Stimulated activated CD4-positive, alpha-beta T cell treated with anti-CD3 and anti-CD28 coated beads, Interleukin-4, amount 100 ng/mL, for 1 hour (primary cell): ENCODE data around the gene SRPK2.

ENCODE experiments used
- DNase-seq: peaks from one replicate; pipeline ENCODE4 v3.0.0-alpha.2; 2020

The SRPK2 gene

DNA sequence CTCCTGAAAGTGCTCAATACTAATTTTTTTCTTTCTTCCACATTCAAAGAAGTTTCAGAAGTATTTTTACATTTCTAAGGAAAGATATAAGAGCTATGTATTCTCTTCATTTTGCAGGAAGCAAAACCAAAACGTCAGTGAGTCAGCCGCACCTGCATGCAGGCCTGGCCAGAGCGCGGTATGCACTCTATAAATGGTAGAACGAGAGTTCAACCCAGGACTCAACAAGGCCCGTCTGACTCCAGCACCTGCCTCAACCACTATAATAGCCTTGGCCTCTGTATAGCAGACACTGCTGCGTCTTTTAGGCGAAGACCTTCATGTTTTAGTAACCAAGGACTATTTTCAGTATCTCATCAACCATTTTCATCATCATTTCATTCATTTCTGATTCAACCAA, 261.5 kb downstream of the SRPK2 start:
- no peak for DNase-seq

DNA sequence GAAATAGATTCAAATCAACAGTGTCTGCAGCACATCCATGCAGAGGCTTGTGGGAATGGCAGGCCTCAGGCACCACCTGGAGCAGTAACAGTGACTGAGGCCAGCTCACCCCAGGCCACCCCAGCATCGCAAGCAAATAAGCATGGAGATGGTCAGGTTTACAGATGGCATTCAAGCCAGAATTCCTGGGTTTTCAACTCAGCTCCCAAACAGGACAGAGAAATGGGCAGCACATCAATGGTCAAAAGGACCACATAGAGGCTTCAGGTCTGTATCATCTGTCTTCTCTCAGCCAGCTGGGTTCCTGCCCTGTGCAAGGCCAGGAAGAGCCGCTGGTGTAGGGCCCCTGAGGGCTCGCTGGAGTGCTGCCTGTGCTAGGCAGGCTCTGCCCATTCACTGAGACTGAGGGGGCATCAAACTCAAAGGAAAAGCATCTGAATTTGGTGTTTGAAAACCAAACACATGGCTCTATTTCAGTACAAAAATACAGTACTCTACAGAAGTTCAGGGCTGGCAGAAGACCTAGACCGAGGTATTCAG, 262.2 kb downstream of the SRPK2 start:
- no peak for DNase-seq

DNA sequence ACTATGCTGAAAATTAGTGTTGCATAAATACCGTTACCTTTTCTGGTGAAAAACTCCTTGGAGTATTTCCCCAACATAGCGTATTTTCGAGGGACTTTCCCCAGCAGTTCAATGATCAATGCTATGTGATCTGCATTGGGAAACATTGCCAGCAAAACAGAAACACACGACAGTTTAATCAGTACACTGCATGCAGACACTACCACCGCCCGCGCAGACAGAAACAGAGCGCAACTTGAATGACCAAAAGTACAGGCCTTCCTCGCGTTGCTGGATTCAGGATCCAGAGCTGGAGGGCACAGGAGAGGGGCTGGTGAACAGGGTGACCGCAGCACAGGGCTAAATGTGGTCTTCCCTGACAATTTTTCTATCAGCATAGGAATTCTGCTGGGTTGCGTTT, 263.0 kb downstream of the SRPK2 start:
- no peak for DNase-seq

DNA sequence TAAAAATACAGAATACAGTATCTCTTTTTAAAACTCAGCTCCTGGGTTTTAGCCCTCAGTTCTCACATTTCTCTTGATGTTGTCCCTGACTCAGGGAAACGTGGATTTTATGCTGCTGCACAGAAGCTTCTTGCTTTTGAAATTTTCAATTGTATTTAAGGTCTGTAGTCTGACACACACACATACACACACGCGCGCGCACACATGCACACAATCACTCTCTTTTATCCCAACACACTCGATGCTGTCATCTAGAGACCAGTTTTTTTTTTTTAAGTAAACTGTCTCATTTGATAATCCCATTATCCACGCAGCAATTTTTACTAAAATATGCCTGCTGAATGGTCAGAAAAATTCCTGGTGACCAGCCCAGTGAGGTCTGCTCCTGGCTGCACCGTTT, 266.1 kb downstream of the SRPK2 start:
- no peak for DNase-seq

DNA sequence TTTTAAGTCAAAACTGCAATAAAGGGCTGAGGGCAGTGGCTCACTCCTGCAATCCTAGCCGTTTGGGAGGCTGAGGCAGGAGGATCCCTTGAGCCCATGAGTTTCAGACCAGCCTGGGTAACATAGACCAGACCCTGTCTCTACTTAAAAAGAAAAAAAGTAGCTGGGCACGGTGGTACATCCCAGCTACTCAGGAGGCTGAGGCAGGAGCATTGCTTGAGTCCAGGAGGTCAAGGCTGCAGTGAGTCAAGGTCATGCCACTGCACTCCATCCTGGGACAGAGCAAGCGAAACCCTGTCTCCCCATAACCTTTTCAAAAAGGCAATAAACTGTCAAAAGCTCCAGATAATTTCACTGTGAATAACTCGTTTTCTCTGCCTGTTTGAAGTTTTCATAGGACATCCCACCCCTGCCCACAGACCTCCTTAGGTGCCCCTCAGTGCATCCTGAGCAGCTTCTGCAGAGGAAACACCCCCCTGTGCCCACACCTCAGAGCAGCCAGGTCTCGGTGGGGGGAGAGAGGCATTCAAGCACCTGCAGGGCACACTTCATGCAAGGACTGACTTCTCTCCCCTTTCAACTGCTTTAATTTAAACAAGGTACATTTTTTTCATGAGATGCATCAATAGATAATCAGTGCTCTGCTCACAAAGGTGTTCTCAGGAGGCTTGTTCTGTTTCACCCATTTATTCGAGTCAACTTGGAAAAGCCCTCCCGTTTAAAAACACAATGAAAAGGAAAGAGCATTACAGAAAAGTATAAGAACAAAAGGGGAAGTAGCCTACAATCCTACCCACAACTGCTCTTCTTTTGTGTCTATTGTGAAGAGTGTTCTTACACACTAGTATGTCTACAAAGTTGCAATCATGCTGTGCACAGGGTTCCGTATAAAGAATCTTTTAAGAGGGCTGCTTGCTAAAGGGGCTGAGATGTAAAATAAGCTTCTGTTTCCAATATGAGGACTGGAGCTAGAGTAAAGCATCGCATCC, 269.8 kb downstream of the SRPK2 start:
- no peak for DNase-seq

DNA sequence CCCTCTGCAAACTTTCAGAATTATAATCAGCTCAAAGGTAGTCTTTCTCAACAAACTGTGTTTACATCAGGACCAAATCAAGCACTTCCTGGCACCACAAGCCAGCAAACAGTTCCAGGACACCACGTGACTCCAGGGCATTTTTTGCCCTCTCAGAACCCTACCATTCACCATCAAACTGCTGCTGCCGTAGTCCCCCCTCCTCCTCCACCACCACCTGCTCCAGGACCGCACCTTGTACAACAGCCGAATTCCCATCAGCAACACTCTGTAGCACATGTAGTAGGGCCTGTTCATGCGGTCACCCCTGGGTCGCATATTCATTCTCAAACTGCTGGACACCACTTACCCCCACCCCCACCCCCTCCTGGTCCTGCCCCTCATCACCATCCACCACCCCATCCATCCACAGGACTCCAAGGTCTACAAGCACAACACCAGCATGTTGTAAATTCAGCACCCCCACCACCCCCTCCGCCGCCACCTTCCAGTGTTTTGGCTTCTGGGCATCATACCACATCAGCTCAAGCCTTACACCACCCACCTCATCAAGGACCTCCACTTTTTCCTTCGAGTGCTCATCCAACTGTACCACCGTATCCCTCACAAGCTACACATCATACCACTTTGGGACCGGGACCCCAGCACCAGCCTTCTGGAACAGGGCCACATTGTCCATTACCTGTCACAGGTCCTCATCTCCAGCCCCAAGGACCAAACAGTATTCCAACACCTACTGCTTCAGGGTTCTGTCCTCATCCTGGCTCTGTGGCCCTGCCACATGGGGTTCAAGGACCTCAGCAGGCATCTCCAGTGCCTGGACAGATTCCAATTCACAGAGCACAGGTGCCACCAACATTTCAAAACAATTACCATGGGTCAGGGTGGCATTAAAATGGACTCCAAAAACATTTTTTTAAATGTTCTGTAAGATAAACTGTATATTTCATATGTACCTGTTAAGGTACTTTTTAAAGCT, 276.0 kb downstream of the SRPK2 start:
- no peak for DNase-seq

DNA sequence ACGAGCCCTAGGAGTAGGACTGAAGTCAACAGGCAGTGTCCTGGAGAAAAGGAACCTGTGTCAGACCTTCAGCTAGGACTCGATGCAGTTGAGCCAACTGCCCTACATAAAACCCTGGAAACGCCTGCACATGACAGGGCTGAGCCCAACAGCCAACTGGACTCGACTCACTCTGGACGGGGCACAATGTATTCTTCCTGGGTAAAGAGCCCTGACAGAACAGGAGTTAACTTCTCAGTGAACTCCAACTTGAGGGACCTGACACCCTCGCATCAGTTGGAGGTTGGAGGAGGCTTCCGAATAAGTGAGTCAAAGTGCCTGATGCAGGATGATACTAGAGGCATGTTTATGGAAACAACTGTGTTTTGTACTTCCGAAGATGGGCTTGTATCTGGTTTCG, 281.3 kb downstream of the SRPK2 start:
- no peak for DNase-seq

DNA sequence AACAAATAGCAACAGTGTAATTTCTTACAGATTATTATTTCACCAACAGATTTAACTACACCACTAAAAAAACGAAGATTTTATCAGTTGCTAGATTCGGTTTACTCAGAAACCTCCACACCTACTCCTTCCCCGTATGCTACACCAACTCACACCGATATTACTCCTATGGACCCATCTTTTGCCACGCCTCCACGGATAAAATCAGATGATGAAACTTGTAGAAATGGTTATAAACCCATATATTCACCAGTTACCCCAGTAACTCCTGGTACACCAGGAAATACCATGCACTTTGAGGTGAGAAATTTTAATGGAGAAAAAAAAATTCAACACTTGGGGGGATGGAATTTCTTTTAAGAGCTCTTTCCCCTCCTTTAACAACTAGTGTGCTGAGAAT, 282.2 kb downstream of the SRPK2 start:
- no peak for DNase-seq

DNA sequence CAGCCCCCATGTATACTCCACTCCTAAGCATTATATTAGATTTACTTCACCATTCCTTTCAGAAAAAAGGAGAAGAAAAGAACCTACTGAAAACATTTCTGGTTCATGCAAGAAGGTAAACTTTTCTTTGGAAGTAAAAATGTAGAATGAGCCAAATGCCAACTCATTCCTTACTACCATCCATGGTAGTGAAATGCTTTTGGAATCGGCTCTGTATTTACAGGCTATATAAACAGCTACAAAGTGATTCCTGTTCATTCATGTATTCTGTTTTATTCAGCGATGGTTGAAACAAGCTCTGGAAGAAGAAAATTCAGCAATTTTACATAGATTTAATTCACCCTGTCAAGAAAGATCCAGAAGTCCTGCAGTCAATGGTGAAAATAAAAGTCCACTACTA, 283.1 kb downstream of the SRPK2 start:
- DNase-seq = no peak

DNA sequence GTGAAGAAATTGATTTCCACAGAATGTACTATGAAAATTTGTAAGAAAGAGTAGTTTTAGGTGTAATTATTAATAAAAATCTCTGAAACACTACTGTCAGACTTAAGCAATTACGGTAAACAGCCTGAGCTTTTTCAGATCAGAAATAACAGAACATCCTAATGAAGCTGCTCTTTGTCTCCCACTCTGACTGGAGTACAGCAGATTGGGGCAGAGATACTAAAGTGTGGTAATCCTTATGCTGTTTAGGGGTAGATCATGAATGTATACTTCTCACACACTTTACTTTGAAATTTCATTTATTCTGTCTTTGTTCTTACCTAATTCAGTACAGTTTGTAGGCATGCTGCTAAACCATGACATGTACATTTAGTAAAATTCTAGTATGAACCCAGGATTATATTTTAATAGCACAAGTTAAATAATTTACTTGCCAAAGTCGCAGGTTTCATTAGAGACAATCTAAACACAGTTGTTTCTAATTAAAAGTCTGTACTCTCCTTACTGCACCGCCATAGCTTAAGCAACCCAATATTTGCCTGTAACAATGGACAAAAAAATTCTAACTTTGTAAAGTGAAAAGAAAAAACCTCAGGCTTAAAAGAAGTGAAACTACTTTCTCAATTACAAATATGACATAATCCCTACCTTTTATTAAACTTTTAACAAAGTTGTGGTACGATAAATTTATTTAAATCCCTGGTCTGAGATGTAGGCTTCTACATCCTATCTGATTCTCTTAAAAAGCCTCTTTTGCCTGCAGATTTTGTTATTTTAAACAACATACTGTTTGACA, 286.0 kb downstream of the SRPK2 start:
- no peak for DNase-seq

DNA sequence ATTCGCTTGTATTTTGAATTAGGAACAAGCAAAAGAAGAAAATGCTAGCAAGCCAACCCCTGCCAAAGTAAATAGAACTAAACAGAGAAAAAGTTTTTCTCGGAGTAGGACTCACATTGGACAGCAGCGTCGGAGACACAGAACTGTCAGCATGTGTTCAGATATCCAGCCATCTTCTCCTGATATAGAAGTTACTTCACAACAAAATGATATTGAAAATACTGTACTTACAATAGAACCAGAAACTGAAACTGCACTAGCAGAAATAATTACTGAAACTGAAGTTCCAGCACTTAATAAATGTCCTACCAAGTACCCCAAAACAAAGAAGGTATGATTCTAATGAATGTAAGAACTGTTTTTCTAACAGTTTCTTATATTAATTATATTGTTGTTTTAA, 286.9 kb downstream of the SRPK2 start:
- no peak for DNase-seq

DNA sequence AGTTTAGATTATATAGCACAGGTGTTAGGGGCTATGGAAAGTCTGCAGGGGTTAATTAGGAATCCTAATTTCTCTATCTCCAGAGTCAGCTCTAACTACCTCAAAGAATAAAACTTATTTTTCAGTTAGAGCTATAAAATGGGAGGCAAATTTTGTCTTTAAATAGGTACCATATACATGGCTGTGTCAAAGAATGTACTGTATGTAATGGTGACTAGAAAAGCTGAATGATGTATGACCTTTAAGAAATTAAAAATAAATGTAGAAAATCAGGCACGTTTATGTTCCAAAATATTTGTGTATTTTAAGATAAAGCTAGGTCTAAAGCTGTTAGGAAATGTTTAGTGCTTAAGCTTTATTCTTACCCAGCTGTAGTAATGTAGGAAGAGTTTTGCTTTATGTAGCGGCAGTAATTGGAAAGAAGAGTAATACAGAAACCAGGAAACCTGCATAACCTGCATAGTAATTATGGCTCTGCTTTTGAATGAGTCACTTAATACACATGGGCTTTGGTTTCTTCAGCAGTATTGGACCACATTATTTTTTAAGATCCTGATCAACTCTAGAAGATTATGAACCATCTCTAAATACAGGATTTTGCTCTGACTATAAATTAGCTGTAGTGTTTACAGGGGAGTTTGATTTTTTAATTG, 289.7 kb downstream of the SRPK2 start:
- no peak for DNase-seq

DNA sequence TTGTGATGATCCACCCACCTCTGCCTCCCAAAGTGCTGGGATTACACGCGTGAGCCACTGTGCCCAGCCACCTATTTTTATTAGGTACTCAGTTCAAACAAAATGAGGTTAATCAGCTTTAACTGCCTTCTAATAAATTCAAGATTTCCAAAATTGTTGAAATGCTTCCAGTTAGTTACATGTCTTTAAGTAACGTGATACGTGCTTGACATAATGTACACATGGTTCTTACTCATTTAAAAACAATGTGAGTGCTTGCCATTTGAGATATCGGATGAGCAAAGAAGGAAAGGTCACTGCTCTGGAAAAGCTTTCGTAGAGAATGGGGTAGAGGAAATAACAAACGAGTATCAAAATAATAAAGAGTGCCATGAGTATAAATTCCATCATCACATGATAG, 291.1 kb downstream of the SRPK2 start:
- DNase-seq = no peak

DNA sequence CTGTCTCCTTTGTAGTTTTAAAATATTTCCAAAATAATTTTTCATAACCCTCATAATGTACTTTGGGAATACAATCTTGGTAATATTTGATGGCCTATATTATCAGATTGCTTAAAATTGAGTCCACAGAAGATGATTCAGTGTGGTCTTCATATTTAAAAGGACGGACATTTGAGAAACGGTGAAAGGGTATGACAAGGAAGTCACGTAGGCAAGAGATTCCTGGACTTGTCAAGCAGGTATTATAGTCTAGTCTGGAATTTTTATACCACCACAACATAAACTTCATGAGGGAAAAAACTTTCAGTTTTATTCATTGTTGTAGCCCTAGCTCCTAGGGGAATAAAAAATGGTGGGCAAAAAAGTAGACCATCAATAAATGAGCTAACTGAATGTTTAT, 292.4 kb downstream of the SRPK2 start:
- DNase-seq = no peak

DNA sequence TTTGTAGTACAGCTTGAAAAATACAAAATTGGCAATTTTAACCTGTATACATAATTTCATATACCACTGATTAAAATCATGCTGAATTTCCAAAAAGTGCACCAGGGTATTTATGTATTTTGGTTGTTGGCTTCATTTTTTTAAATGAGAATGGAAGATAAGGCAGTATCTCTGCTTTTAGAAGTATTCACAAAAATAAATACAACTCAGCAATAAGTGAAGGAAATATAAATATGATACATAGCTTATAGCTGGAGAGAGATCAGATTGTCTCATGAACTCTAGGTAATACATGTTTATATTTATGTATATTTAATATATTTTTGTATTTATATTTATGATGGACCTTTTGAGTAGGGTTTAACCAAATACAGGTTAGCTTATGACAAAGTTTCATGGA, 293.8 kb downstream of the SRPK2 start:
- DNase-seq = no peak

DNA sequence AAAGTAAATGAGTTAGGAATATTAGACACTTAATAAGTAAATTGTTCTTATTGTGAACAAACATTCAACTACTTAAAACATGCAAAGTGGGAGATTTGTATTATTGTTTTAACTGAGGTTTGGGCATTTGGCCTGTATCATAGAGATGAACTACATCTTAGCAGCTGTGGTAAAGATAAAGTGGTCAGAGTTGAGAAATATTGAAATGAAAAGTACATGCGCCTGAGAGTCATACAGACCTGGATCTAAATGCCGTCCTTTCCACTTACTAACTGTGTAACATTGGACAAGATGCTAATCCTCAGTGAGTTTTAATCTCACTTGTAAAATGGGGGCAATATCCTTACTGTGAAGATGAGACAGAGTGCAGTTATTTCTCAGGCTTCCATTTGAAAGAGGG, 300.3 kb downstream of the SRPK2 start:
- DNase-seq = no peak

DNA sequence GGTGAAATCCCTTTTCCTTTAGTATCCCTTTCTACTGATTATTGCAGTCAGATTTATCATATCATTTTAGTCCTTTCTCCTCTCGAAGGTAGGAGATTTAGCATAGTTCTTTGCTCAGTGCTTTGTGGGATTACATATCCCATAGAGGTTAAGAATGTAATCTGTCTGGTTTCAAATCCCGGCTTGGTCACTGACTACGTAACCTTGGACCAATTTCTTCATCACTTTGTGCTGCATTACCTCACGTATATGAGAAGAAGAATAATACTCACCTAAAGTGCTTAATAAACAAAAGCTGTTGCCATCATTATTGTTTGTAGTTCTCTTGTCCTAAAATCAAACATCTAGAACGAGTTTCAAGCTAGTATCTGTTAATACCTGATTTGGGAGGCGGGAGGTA, 300.7 kb downstream of the SRPK2 start:
- no peak for DNase-seq

DNA sequence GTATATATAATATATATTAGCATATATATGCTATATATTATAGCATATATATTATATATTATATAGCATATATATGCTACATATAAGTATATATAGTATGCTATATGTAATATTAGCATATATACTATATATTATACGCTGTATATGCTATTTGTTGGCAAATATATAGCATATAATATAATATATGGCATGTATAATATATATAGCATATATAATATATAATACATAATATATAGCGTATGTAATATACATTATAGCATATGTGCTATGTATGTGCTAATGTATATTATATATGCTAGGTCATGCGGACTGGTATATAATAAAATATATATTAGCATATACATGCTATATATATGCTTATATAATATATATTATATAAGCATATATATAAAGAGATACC, 301.9 kb downstream of the SRPK2 start:
- no peak for DNase-seq

DNA sequence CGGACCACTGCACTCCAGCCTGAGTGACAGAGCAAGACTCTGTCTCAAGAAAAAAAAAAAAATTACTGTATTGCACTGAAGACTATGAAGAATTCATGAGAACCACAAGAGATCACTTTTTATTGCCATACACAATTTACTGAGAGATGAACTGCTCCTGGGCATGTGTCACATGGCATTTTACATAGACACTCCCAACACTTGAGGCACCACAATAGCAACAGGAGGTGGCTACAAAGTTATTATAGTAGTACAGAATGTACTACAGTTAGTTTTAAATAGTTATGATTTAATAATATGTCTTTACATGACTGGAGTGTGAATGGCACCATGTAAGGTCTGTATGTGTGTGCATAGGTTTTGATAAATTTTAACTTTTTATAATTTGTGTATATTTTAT, 304.1 kb downstream of the SRPK2 start:
- no peak for DNase-seq

DNA sequence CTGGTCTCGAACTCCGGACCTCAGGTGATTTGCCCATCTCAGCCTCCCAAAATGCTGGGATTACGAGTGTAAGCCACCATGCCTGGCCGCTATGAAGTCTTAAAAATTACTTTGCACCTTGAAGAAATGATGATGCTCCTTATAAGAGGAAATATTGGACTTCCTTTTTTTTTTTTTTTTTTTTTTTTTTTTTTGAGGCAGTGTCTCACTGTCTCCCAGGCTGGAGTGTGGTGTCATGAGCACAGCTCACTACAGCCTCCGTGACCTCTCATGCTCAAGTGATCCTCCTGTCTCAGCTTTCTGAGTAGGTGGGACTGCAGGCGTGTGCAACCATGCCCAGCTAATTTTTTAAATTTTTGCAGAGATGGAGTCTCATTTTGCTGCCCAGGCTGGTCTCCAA, 309.4 kb downstream of the SRPK2 start:
- no peak for DNase-seq

DNA sequence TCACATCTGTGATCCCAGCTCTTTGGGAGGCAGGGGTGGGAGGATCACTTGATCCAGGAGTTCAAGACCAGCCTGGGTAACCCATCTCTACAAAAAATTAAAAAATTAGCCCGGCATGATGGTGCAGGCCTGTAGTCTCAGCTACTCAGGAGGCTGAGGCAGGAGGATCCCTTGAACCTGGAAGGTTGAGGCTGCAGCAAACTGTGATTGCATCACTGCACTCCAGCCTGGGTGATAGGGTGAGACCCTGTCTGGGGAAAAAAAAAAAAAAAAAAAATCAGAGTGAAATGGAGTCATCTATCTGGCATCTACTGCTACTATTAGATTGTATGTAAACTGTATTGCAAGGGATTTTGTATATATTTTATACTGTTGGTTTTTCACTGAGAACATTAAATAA, 315.6 kb downstream of the SRPK2 start:
- DNase-seq = no peak

DNA sequence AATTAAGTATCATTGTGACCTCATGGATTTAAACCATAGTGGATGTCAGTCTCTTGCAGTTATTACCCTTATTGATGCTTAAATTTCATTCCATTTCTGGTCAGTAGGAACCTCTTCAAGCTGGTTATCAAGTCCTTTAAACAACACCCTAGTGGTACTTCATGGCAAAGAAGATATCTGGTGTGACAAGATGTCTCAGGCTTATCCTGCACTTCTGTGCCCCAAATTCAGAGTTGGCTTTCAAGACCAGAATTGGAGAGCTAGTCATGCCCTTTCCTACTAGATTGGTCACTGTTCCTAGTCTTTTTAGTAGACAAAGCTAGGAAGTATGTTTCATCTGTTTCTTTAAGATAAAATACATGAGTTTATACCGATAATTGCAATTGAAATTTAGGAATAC, 319.8 kb downstream of the SRPK2 start:
- no peak for DNase-seq
